Measurements from ENCODE around the gene ZKSCAN3. TPM values are rescaled to one million over a fixed set of nuclear protein-coding genes. Genes with fewer than 3 reads are reported as not detected.

The ZKSCAN3 gene
- total RNA-seq, 1 experiment from 2014 or later, result 6.2 TPM

- no peaks in the 10 kb centered on the region for H3K9me2 ChIP-seq (ENCODE audit: insufficient read depth)
- H3F3A ChIP-seq (ENCODE audit: insufficient read depth, low read depth), result 0 out of 2 replicates have a peak, but pooled peaks cover 5% of the 10 kb centered on the region
- peak overlapping the region; percentile 71 for H2AFZ ChIP-seq
- peaks cover 7% of the 10 kb centered on the region; the same call in 1 of the 2 replicates for H3K4me1 ChIP-seq (replicated peaks; ENCODE audit: insufficient read depth)
- H3K36me3 ChIP-seq (ENCODE audit: low read depth), result no peaks in the 10 kb centered on the region
- ChIA-PET CTCF (no interaction called here), POLR2A (ENCODE audit: unreplicated experiment) (interaction anchor here (0.5 kb wide), 1 partner anchor 1679 kb away, joined by 3 read pairs; no protein-coding TSS in a partner anchor)
- peak overlapping the region; percentile 69; the same call in 1 of the 2 replicates for H3K27ac ChIP-seq
- no peak for DNase-seq
- peak overlapping the region; percentile 67 for H3K4me2 ChIP-seq
- H3K4me3 ChIP-seq, result peak overlapping the region; percentile 49
- TF ChIP-seq CTCF (conservative IDR thresholded peaks at IDR 0.05) (no peak), EZH2 (IDR thresholded peaks at IDR 0.05; ENCODE audit: low read depth) (no peak)
- H3K27me3 ChIP-seq (ENCODE audit: insufficient read depth, low read depth), result no peaks in the 10 kb centered on the region
- intact Hi-C loops (cut with micrococcal nuclease; ENCODE audit: unreplicated experiment), result no loop called here
- no TSS peak for BruUV-seq (replicated peaks)
- no peaks in the 10 kb centered on the region for H3K79me2 ChIP-seq (ENCODE audit: low read depth)
- H4K20me1 ChIP-seq (ENCODE audit: insufficient read depth), result no peaks in the 10 kb centered on the region
- 0 out of 2 replicates have a peak, but pooled peaks cover 6% of the 10 kb centered on the region for H3K9me3 ChIP-seq (ENCODE audit: insufficient read depth, low read depth)
These were observed 13.2 kb upstream of the ZKSCAN3 start for GRCh38 chr6:28336284-28337120.

DNA sequence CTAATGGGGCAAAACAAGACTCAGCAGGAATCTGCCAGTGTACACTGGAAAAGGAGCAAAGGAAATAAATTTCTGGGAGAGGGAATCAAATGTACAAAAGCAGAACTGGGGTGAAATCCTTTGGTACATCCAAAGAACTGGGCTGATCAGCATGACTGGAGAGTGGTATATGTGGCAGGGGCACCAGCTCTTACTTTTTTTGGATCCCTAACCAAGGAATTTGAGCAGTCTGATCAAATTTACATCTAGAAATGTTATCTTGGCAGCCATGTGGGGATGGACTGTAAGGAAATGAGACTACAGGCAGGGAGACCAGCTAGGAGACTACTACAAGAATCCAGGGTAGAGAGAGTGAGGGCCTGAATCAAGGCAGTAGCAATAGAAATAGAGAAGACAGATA is 12.6 kb upstream of the ZKSCAN3 start:
- no peak overlapping the region for H3K27ac ChIP-seq
- ChIA-PET CTCF (no interaction called here), POLR2A (ENCODE audit: unreplicated experiment) (no interaction called here)
- no peaks in the 10 kb centered on the region for H3K9me2 ChIP-seq (ENCODE audit: insufficient read depth)
- DNase-seq, result no peak
- H3K9me3 ChIP-seq (ENCODE audit: insufficient read depth, low read depth), result 0 out of 2 replicates have a peak, but pooled peaks cover 6% of the 10 kb centered on the region
- no TSS peak for BruUV-seq (replicated peaks)
- H3F3A ChIP-seq (ENCODE audit: insufficient read depth, low read depth), result 0 out of 2 replicates have a peak, but pooled peaks cover 5% of the 10 kb centered on the region
- intact Hi-C loops (cut with micrococcal nuclease; ENCODE audit: unreplicated experiment), result no loop called here
- H3K79me2 ChIP-seq (ENCODE audit: low read depth), result no peaks in the 10 kb centered on the region
- no peaks in the 10 kb centered on the region for H3K27me3 ChIP-seq (ENCODE audit: insufficient read depth, low read depth)
- TF ChIP-seq CTCF (conservative IDR thresholded peaks at IDR 0.05), result no peak
- no peak for TF ChIP-seq EZH2 (IDR thresholded peaks at IDR 0.05; ENCODE audit: low read depth)
- peaks cover 7% of the 10 kb centered on the region; the same call in 1 of the 2 replicates for H3K4me1 ChIP-seq (replicated peaks; ENCODE audit: insufficient read depth)
- peak overlapping the region; percentile 49; the same call in 1 of the 2 replicates for H3K4me3 ChIP-seq
- H4K20me1 ChIP-seq (ENCODE audit: insufficient read depth), result no peaks in the 10 kb centered on the region
- peak overlapping the region; percentile 67 for H3K4me2 ChIP-seq
- no peaks in the 10 kb centered on the region for H3K36me3 ChIP-seq (ENCODE audit: low read depth)
- peak overlapping the region; percentile 71; the same call in 1 of the 2 replicates for H2AFZ ChIP-seq

- Histone ChIP-seq H3F3A (ENCODE audit: insufficient read depth, low read depth) (0 out of 2 replicates have a peak, but pooled peaks cover 5% of the 10 kb centered on the region), H3K36me3 (ENCODE audit: low read depth) (no peaks in the 10 kb centered on the region), H3K9me2 (ENCODE audit: insufficient read depth) (no peaks in the 10 kb centered on the region), H3K79me2 (ENCODE audit: low read depth) (no peaks in the 10 kb centered on the region), H3K27ac (no peak overlapping the region), H3K4me2 (no peak overlapping the region), H2AFZ (no peak overlapping the region), H3K4me1 (replicated peaks; ENCODE audit: insufficient read depth) (peaks cover 7% of the 10 kb centered on the region; the same call in 1 of the 2 replicates), H3K9me3 (ENCODE audit: insufficient read depth, low read depth) (0 out of 2 replicates have a peak, but pooled peaks cover 6% of the 10 kb centered on the region), H3K4me3 (no peak overlapping the region), H3K27me3 (ENCODE audit: insufficient read depth, low read depth) (peaks cover 11% of the 10 kb centered on the region), H4K20me1 (ENCODE audit: insufficient read depth) (no peaks in the 10 kb centered on the region)
- intact Hi-C loops (cut with micrococcal nuclease; ENCODE audit: unreplicated experiment), result no loop called here
- ChIA-PET CTCF (no interaction called here), POLR2A (ENCODE audit: unreplicated experiment) (no interaction called here)
- no peak for DNase-seq
- TF ChIP-seq EZH2 (IDR thresholded peaks at IDR 0.05; ENCODE audit: low read depth) (no peak), CTCF (conservative IDR thresholded peaks at IDR 0.05) (no peak)
- no TSS peak for BruUV-seq (replicated peaks)
These were observed 9.2 kb upstream of the ZKSCAN3 start for GRCh38 chr6:28340310-28341095.

Data from PC-9 (cell line).